Neutrophil (primary cell): ENCODE data around the gene ARHGAP23.

ENCODE experiments used
- H3K27ac ChIP-seq: fragments of 200-600 bp; sonication (generic); 2 replicates; pipeline ENCODE4 v1.5.1; 2016; ENCODE audit warnings: mild to moderate bottlenecking, moderate library complexity
- H3K27me3 ChIP-seq: fragments of 200-600 bp; sonication (generic); 2 replicates; pipeline ENCODE4 v1.6.0; 2016; ENCODE audit warnings: mild to moderate bottlenecking
- H3K36me3 ChIP-seq: fragments of 200-600 bp; sonication (generic); 2 replicates; pipeline ENCODE4 v1.5.1; 2017
- H3K4me1 ChIP-seq, 2 experiments: fragments of 200-600 bp in 1 of 2; sonication (generic) in 1 of 2; 1 replicate in 1 of 2; 2 replicates in 1 of 2; pipeline versions ENCODE4 v1.5.1 to v1.6.1; 2013 to 2016; ENCODE audit warnings: low read depth in 1 of 2, low read length in 1 of 2, mild to moderate bottlenecking in 1 of 2, moderate library complexity in 1 of 2; ENCODE audit not compliant: control insufficient read depth in 1 of 2, insufficient read depth in 1 of 2
- H3K4me3 ChIP-seq, 2 experiments: fragments of 200-600 bp in 1 of 2; sonication (generic) in 1 of 2; 1 replicate in 1 of 2; 2 replicates in 1 of 2; pipeline ENCODE4 v1.5.1; 2013 to 2016; ENCODE audit warnings: low read depth in 1 of 2, low read length in 1 of 2, mild to moderate bottlenecking in 1 of 2, moderate library complexity in 1 of 2
- H3K9me3 ChIP-seq: fragments of 200-600 bp; sonication (generic); 2 replicates; pipeline ENCODE4 v1.5.1; 2016
- CTCF ChIP-seq: fragments of 200-600 bp; sonication (generic); IDR thresholded peaks from 2 replicates; pipeline ENCODE4 v1.5.1; 2016; ENCODE audit warnings: antibody characterized with exemption

The ARHGAP23 gene

DNA sequence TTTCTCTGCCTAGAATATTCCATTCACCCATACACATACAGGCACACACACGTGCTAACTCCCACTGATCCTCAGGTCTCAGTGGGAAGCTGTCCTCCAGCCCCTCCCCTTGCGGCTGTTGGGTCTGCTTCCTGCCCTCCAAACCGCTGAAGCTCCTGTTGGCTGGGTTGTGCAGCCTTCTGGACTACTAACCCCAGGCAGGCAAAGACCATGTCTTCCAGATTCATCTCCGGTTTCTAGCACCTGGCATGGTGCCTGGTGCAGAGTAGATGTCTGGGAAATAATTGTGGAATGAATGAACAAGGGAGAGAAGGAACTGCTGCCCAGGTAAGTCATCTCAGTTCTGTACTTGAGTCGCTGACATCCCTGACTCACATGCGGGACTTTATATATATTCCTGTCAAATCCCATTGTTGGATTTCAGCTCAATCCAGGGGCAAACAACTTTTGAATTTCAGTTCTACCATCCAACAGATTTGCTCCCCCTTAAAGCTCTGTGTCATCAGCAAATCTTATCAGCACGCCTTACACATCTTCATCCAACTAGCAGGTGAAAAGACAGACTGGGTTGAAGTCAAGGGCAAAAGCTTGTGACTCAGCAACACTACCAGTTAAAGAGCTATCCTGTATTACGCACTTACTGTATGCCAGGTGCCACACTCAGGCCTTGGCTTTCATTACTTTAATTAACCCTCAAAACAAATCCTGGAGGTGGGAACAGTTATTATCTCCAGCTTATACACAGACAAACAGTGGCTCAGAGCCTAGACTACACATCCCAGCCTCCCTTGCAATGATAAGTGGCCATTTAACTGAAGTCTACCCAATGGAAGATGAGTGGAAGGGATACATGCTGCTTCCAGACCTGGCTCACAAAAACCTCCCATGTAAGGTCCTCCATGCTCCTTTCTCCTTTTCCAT is 126.4 kb downstream of the ARHGAP23 start:
- H3K4me3 ChIP-seq = no peak overlapping the region
- no peak overlapping the region for H3K27ac ChIP-seq
- H3K27me3 ChIP-seq = peaks cover 58% of the 10 kb centered on the region
- H3K4me1 ChIP-seq = peaks cover 21 to 24% of the 10 kb centered on the region in 2 experiments
- H3K36me3 ChIP-seq = no peaks in the 10 kb centered on the region
- no peaks in the 10 kb centered on the region for H3K9me3 ChIP-seq
- TF ChIP-seq CTCF = no peak

DNA sequence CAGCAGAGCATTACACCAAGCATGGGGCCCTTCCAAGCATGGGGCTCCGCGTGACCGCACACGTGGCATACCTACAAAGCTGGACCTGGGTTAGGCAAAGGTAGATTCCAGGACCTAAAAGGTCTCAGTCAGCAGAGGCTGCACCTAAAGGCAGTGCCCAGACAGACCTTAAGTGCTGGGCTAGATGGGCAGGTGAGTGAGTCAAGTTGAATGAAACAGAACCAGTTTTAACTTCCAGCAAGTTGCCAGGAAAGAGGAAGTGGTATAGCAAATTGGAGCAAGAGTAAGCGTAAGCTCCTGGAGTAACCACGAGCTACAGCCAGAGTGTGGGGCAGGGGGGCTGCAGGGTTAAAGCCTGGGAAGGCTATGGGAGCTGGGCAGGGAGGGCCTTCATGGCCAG is 128.0 kb downstream of the ARHGAP23 start:
- H3K9me3 ChIP-seq = no peaks in the 10 kb centered on the region
- no peak for TF ChIP-seq CTCF
- peaks cover 29 to 33% of the 10 kb centered on the region in 2 experiments for H3K4me1 ChIP-seq
- no peak overlapping the region for H3K27ac ChIP-seq
- peaks cover 67% of the 10 kb centered on the region for H3K27me3 ChIP-seq
- H3K36me3 ChIP-seq = no peaks in the 10 kb centered on the region
- H3K4me3 ChIP-seq = no peak overlapping the region

GRCh38 chr17:38557396-38557795 is 129.1 kb downstream of the ARHGAP23 start:
- Histone ChIP-seq H3K4me3 (no peak overlapping the region), H3K4me1 (peaks cover 29 to 39% of the 10 kb centered on the region in 2 experiments), H3K27me3 (peaks cover 69% of the 10 kb centered on the region), H3K27ac (no peak overlapping the region), H3K36me3 (no peaks in the 10 kb centered on the region), H3K9me3 (no peaks in the 10 kb centered on the region)
- no peak for TF ChIP-seq CTCF

DNA sequence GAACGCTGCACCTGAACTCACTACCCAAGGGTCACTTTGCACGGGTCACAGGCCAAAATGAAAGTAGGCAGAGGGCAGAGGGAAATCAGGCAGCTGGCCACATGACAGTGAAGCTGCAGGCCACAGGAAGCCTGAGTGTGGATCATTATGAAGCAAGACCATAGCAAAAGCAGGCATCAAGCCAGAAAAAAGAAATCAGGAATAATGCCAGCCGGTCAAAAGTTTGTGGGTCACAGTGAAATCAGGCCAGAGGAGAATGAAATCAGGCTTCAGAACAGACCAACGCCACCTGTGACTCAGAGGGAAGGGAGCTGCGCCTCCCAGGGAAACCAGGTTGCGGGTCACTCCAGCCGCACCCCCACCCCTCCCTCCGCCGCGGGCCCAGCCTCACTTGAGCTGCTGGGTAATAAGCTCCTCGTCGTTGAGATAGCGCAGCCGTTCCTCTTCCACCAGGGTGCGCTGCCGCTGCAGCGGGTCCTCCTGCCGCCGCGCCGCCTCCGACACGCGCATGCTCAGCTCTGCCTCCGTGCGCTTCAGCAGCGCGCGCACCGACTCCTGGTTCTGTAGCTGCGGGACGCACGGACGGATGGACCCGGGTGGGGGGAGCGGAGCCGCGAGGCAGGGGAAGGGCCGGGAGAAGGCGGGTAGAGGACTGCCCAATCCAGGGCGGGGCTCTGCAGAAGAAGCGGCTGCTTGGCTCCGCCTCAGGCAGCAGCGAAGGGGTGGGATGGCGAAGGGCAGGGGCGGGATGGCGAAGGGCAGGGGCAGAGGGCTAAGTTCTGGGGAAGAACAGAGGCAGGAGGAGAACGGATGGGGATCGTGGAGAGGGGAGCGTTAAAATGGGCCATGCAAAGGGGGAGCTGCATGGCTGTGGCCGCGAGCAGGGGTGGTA is 129.8 kb downstream of the ARHGAP23 start:
- peak; percentile 81 for TF ChIP-seq CTCF
- no peaks in the 10 kb centered on the region for H3K36me3 ChIP-seq
- peaks cover 75% of the 10 kb centered on the region for H3K27me3 ChIP-seq
- no peaks in the 10 kb centered on the region for H3K9me3 ChIP-seq
- H3K4me3 ChIP-seq = peak overlapping the region; percentile 41 to 67
- peaks cover 29 to 39% of the 10 kb centered on the region in 2 experiments for H3K4me1 ChIP-seq
- H3K27ac ChIP-seq = peak overlapping the region; percentile 58

DNA sequence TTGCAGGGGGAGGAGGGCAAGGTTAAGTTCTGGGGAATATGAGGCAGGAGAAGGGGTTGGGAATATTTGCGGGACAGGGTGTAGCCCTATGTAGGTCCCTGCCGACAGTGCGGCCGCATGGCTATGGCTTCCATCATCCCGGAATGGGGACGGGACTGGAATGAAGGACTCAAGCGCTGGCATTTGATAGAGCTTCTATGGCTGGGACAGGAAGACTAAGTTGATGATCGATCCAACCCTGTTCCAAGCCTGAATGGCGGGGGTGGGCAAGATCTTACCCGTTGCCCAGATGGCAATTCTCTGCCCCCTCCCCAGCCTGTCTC is 130.4 kb downstream of the ARHGAP23 start:
- Histone ChIP-seq H3K4me1 (peaks cover 29 to 39% of the 10 kb centered on the region in 2 experiments), H3K9me3 (no peaks in the 10 kb centered on the region), H3K36me3 (no peaks in the 10 kb centered on the region), H3K27ac (peak overlapping the region; percentile 58), H3K27me3 (peaks cover 81% of the 10 kb centered on the region), H3K4me3 (peak overlapping the region; percentile 41 to 67)
- TF ChIP-seq CTCF = no peak
